IMR-90 (cell line): ENCODE results near the gene XKRX. TPM values are rescaled to one million over a fixed set of nuclear protein-coding genes. Genes with fewer than 3 reads are reported as not detected.

ENCODE experiments used
- ATAC-seq: fragments of 200-7000 bp; cut with Tn5 transposase; 2 replicates; pipeline ENCODE4 v1.9.1; 2020; ENCODE audit warnings: low read depth, mild to moderate bottlenecking, moderate library complexity
- BruUV-seq: library from RNA; stranded (reverse); fragments of 400-500 nt; replicated peaks from 2 replicates; lab custom pipeline; 2021; lab: Mats Ljungman, UMichigan
- CTCF ChIA-PET: fragments of 300-600 bp; formaldehyde crosslinking; extraction: SDS; loops from one replicate; lab custom pipeline; 2021; ENCODE audit warnings: antibody characterized with exemption; lab: Yijun Ruan, JAX
- POLR2A ChIA-PET: fragments of 300-600 bp; sonication (Branson Sonifier 250); formaldehyde crosslinking; loops from one replicate; lab custom pipeline; 2022; ENCODE audit warnings: antibody characterized with exemption; ENCODE audit not compliant: unreplicated experiment; lab: Charles Lee
- DNase-seq: peaks from one replicate; pipeline ENCODE4 v3.0.0; 2013
- H2AFZ ChIP-seq: replicated peaks from 2 replicates; pipeline ENCODE3; 2013; ENCODE audit warnings: low read length, mild to moderate bottlenecking; ENCODE audit not compliant: poor library complexity
- H2AK5ac ChIP-seq: 2 replicates; pipeline ENCODE4 v1.6.1; 2013; ENCODE audit warnings: low read depth, low read length, inconsistent platforms
- H2AK9ac ChIP-seq: replicated peaks from 2 replicates; pipeline ENCODE3; 2013; ENCODE audit warnings: mild to moderate bottlenecking, low read depth, low read length, moderate library complexity; ENCODE audit not compliant: poor library complexity
- H2BK120ac ChIP-seq: 2 replicates; pipeline ENCODE4 v1.6.1; 2013; ENCODE audit warnings: low read depth, low read length, inconsistent platforms
- H2BK15ac ChIP-seq: 3 replicates; pipeline ENCODE4 v1.6.1; 2013; ENCODE audit warnings: low read depth, low read length, inconsistent platforms
- H2BK20ac ChIP-seq: 2 replicates; pipeline ENCODE4 v1.6.1; 2013; ENCODE audit warnings: low read depth, mild to moderate bottlenecking, inconsistent platforms, low read length, moderate library complexity
- H2BK5ac ChIP-seq: 2 replicates; pipeline ENCODE4 v1.6.1; 2013; ENCODE audit warnings: mild to moderate bottlenecking, low read depth, low read length, inconsistent platforms; ENCODE audit not compliant: poor library complexity, severe bottlenecking
- H3K14ac ChIP-seq: replicated peaks from 2 replicates; pipeline ENCODE4 v1.6.1; 2013; ENCODE audit warnings: low read depth, low read length, inconsistent platforms
- H3K18ac ChIP-seq: 2 replicates; pipeline ENCODE4 v1.6.1; 2013; ENCODE audit warnings: low read depth, low read length, control low read depth
- H3K23ac ChIP-seq: 2 replicates; pipeline ENCODE4 v1.6.1; 2013; ENCODE audit warnings: low read depth, low read length, inconsistent platforms
- H3K27ac ChIP-seq: 2 replicates; pipeline ENCODE4 v1.5.1; 2013; ENCODE audit warnings: mild to moderate bottlenecking, control low read depth, low read length; ENCODE audit not compliant: insufficient read depth
- H3K27me3 ChIP-seq: 2 replicates; pipeline ENCODE4 v1.6.1; 2013; ENCODE audit warnings: low read length; ENCODE audit not compliant: control insufficient read depth, insufficient read depth
- H3K36me3 ChIP-seq: 2 replicates; pipeline ENCODE4 v1.6.1; 2013; ENCODE audit warnings: low read length, mixed read lengths; ENCODE audit not compliant: control insufficient read depth, insufficient read depth
- H3K4ac ChIP-seq: 2 replicates; pipeline ENCODE4 v1.6.1; 2013; ENCODE audit warnings: low read depth, low read length, inconsistent platforms
- H3K4me1 ChIP-seq: 2 replicates; pipeline ENCODE4 v1.6.1; 2013; ENCODE audit warnings: low read length, mixed read lengths; ENCODE audit not compliant: control insufficient read depth, insufficient read depth
- H3K4me2 ChIP-seq: 2 replicates; pipeline ENCODE4 v1.6.1; 2013; ENCODE audit warnings: low read depth, mild to moderate bottlenecking, control low read depth, low read length, moderate library complexity
- H3K4me3 ChIP-seq: 2 replicates; pipeline ENCODE4 v1.5.1; 2013; ENCODE audit warnings: low read depth, mild to moderate bottlenecking, control low read depth, low read length, moderate library complexity; ENCODE audit not compliant: insufficient read depth
- H3K56ac ChIP-seq: 2 replicates; pipeline ENCODE4 v1.6.1; 2013; ENCODE audit warnings: low read length, inconsistent platforms; ENCODE audit not compliant: insufficient read depth; ENCODE audit errors: extremely low read depth
- H3K79me1 ChIP-seq, 2 experiments: 2 replicates each; pipeline ENCODE4 v1.6.1; 2013; ENCODE audit warnings: low read length in 2 of 2, inconsistent platforms in 1 of 2, low read depth in 1 of 2
- H3K9ac ChIP-seq: 2 replicates; pipeline ENCODE4 v1.6.1; 2013; ENCODE audit warnings: low read depth, low read length, control low read depth
- H3K9me1 ChIP-seq: 2 replicates; pipeline ENCODE4 v1.6.1; 2013; ENCODE audit warnings: low read length, inconsistent platforms; ENCODE audit not compliant: insufficient read depth
- H3K9me3 ChIP-seq: 2 replicates; pipeline ENCODE4 v1.6.1; 2013; ENCODE audit warnings: low read length; ENCODE audit not compliant: control insufficient read depth, insufficient read depth
- H4K20me1 ChIP-seq: 2 replicates; pipeline ENCODE4 v1.6.1; 2013; ENCODE audit warnings: low read length, inconsistent platforms; ENCODE audit not compliant: insufficient read depth
- H4K5ac ChIP-seq: 2 replicates; pipeline ENCODE4 v1.6.1; 2013; ENCODE audit warnings: mild to moderate bottlenecking, low read depth, low read length, control low read depth
- H4K8ac ChIP-seq, 2 experiments: 2 replicates each; pipeline ENCODE4 v1.6.1; 2013; ENCODE audit warnings: low read depth in 2 of 2, low read length in 2 of 2, control low read depth in 1 of 2, inconsistent platforms in 1 of 2
- H4K91ac ChIP-seq: 2 replicates; pipeline ENCODE4 v1.6.1; 2013; ENCODE audit warnings: low read depth, low read length, inconsistent platforms; ENCODE audit not compliant: insufficient read depth
- BHLHE40 ChIP-seq: fragments of 150-350 bp; IDR thresholded peaks from 2 replicates; pipeline ENCODE4 v1.6.1; 2016; ENCODE audit warnings: mild to moderate bottlenecking, low read depth, low read length
- CEBPB ChIP-seq: IDR thresholded peaks from 2 replicates; pipeline ENCODE4 v1.6.1; 2012; ENCODE audit warnings: low read depth, low read length, improper control_type of control experiment
- CHD1 ChIP-seq: IDR thresholded peaks from 2 replicates; pipeline ENCODE4 v1.6.1; 2012; ENCODE audit warnings: low read depth, low read length, improper control_type of control experiment
- CTCF ChIP-seq: conservative IDR thresholded peaks from 2 replicates; pipeline ENCODE4 v1.5.1; 2012; ENCODE audit warnings: mild to moderate bottlenecking, low read depth, low read length, improper control_type of control experiment
- ELK1 ChIP-seq: fragments of 150-350 bp; IDR thresholded peaks from 2 replicates; pipeline ENCODE4 v1.6.1; 2016; ENCODE audit warnings: low read depth, mild to moderate bottlenecking, low read length, moderate library complexity, borderline replicate concordance
- FOS ChIP-seq: fragments of 150-350 bp; IDR thresholded peaks from 2 replicates; pipeline ENCODE4 v1.6.1; 2016; ENCODE audit warnings: low read depth, low read length
- MAFK ChIP-seq: IDR thresholded peaks from 2 replicates; pipeline ENCODE4 v1.6.1; 2012; ENCODE audit warnings: low read depth, low read length, improper control_type of control experiment
- MAZ ChIP-seq: IDR thresholded peaks from 2 replicates; pipeline ENCODE4 v1.6.1; 2012; ENCODE audit warnings: low read depth, mild to moderate bottlenecking, low read length, improper control_type of control experiment, moderate library complexity, borderline replicate concordance
- MXI1 ChIP-seq: IDR thresholded peaks from 2 replicates; pipeline ENCODE4 v1.6.1; 2012; ENCODE audit warnings: low read depth, mild to moderate bottlenecking, low read length, moderate library complexity, borderline replicate concordance
- NFE2L2 ChIP-seq: fragments of 150-350 bp; IDR thresholded peaks from 2 replicates; pipeline ENCODE4 v1.6.1; 2016; ENCODE audit warnings: low read depth, mild to moderate bottlenecking, low read length
- POLR2A ChIP-seq: IDR thresholded peaks from 2 replicates; pipeline ENCODE4 v1.6.1; 2012; ENCODE audit warnings: mild to moderate bottlenecking, low read depth, low read length
- RAD21 ChIP-seq: IDR thresholded peaks from 2 replicates; pipeline ENCODE4 v1.6.1; 2012; ENCODE audit warnings: low read length, improper control_type of control experiment
- RCOR1 ChIP-seq: IDR thresholded peaks from 2 replicates; pipeline ENCODE4 v1.6.1; 2012; ENCODE audit warnings: mild to moderate bottlenecking, low read length, improper control_type of control experiment; ENCODE audit not compliant: insufficient replicate concordance
- RFX5 ChIP-seq: IDR thresholded peaks from 2 replicates; pipeline ENCODE4 v1.8.0; 2012; ENCODE audit warnings: low read depth, mild to moderate bottlenecking, low read length, moderate library complexity
- SMC3 ChIP-seq: fragments of 150-350 bp; IDR thresholded peaks from 2 replicates; pipeline ENCODE4 v1.6.1; 2016; ENCODE audit warnings: low read depth, mild to moderate bottlenecking, antibody characterized with exemption, low read length, moderate library complexity
- USF2 ChIP-seq: fragments of 150-350 bp; IDR thresholded peaks from 2 replicates; pipeline ENCODE4 v1.6.1; 2017; ENCODE audit warnings: mild to moderate bottlenecking, antibody characterized with exemption, low read length, low read depth
- WGBS, 2 experiments: methylation state at CpG; one replicate each; pipeline versions ENCODE4 v1.1.5 to v1.1.7; 2013; ENCODE audit warnings: missing lambda C conversion rate in 2 of 2; ENCODE audit not compliant: insufficient read length in 1 of 2; ENCODE audit errors: extremely low coverage in 2 of 2; 5-methylcytosine and 5-hydroxymethylcytosine counted together
- dilution Hi-C: fragments of 300-500 bp; cut with HindIII; formaldehyde crosslinking; loops from one replicate; pipeline ENCODE4 v1.14.3; 2018; ENCODE audit warnings: low sequenced_read_pairs; ENCODE audit not compliant: unreplicated experiment
- in situ Hi-C: fragments of 300-500 bp; cut with MboI; formaldehyde crosslinking; loops from 3 replicates; pipeline ENCODE4 v1.14.3; 2019; ENCODE audit warnings: low sequenced_read_pairs, inconsistent platforms, mixed read lengths
- intact Hi-C: fragments of 100-400 bp; cut with micrococcal nuclease; formaldehyde crosslinking; loops from 2 replicates; pipeline ENCODE4 v1.10.0; 2022
- polyA plus RNA-seq, 3 experiments: library from polyadenylated mRNA; depleted of rRNA; stranded (reverse); fragments of >200 nt; gene quantifications; 2 replicates each; pipeline ENCODE4 v1.2.3, GENCODE V29; 2012; ENCODE audit warnings: low replicate concordance in 1 of 3
- total RNA-seq: library from RNA; depleted of rRNA; stranded (reverse); fragments of >200 nt; gene quantifications from 2 replicates; pipeline ENCODE4 v1.2.3, GENCODE V29; 2012

The XKRX gene
- total and polyA plus RNA-seq, 2 of the 4 experiments (the other 2 are of a cell fraction), result 0.39 to 0.90 TPM

- DNase-seq, result no peak
Observed at GRCh38 chrX:100946299-100946927, 17.7 kb upstream of the XKRX start.

More at GRCh38 chrX:100946299-100946927, 17.7 kb upstream of the XKRX start:
- Histone ChIP-seq H2AFZ (no peak overlapping the region), H3K27ac (no peak overlapping the region), H3K4me1 (no peaks in the 10 kb centered on the region), H3K9me1 (no peaks in the 10 kb centered on the region), H3K27me3 (peaks cover 2% of the 10 kb centered on the region; the same call in 1 of the 2 replicates), H2BK20ac (no peak overlapping the region), H3K79me1 (no peaks in the 10 kb centered on the region), H2BK15ac (no peak overlapping the region), H2BK120ac (no peak overlapping the region), H3K14ac (no peak overlapping the region), H3K23ac (no peak overlapping the region), H2BK5ac (no peak overlapping the region), H2AK9ac (no peak overlapping the region), H3K9me3 (no peaks in the 10 kb centered on the region), H4K5ac (no peak overlapping the region), H3K4ac (no peak overlapping the region), H4K20me1 (no peaks in the 10 kb centered on the region), H4K8ac (no peak overlapping the region), H3K56ac (no peak overlapping the region), H2AK5ac (no peak overlapping the region), H3K4me3 (no peak overlapping the region), H3K36me3 (no peaks in the 10 kb centered on the region), H3K4me2 (no peak overlapping the region), H3K18ac (no peak overlapping the region), H3K9ac (no peak overlapping the region), H4K91ac (no peak overlapping the region)
- POLR2A ChIA-PET, result no interaction called here
- no peak for TF ChIP-seq BHLHE40
- no peak for TF ChIP-seq MAZ
- no peak for TF ChIP-seq NFE2L2
- no peak for TF ChIP-seq RAD21
- no peak for TF ChIP-seq POLR2A
- TF ChIP-seq USF2, result no peak
- no peak for TF ChIP-seq SMC3
- TF ChIP-seq FOS, result no peak
- no peak for TF ChIP-seq CEBPB
- TF ChIP-seq RFX5, result no peak
- TF ChIP-seq RCOR1, result no peak
- no peak for TF ChIP-seq CHD1
- no peak for TF ChIP-seq MXI1
- TF ChIP-seq MAFK, result no peak
- no peak for TF ChIP-seq CTCF
- no peak for TF ChIP-seq ELK1
- no peak for ATAC-seq
- WGBS, 2 experiments, result no CpG with 5 or more reads among the region's 2 CpGs
- dilution Hi-C loops, result no loop called here
- CTCF ChIA-PET, result no interaction called here
- in situ Hi-C loops, result no loop called here
- BruUV-seq, result no TSS peak
- intact Hi-C loops, result no loop called here
